DMS153 treated with DMSO at 0.1 percent for 48 hours (cell line): Measurements from ENCODE around the gene TFAP2C.
"Not testable (repeated sequence)": the region's sequence is repeated elsewhere in the genome, so short reads cannot be mapped to it uniquely, and the experiment has no call there.

Experiments used
- DNase-seq: peaks from one replicate; lab custom pipeline; 2025; ENCODE audit not compliant: unreplicated experiment; lab: John Stamatoyannopoulos, UW

TFAP2C gene

DNA sequence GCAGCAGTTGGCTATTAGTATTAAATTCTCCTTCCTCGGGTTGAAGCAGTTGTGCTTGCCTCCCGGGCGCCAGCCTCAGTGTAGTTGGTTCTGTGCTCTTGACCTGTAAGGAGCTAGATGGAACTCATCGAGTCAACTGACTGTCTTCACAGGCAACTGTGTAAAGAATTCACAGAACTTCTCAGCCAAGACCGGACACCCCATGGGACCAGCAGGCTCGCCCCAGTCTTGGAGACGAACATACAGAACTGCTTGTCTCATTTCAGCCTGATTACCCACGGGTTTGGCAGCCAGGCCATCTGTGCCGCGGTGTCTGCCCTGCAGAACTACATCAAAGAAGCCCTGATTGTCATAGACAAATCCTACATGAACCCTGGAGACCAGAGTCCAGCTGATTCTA is 8.5 kb downstream of the TFAP2C start:
- DNase-seq = no peak

GRCh38 chr20:56646599-56646998 is 17.5 kb downstream of the TFAP2C start:
- DNase-seq = no peak

- DNase-seq = no peak
Observed at GRCh38 chr20:56653211-56653610, 24.1 kb downstream of the TFAP2C start.

- no peak for DNase-seq
Observed at GRCh38 chr20:56656632-56657031, 27.5 kb downstream of the TFAP2C start.

DNA sequence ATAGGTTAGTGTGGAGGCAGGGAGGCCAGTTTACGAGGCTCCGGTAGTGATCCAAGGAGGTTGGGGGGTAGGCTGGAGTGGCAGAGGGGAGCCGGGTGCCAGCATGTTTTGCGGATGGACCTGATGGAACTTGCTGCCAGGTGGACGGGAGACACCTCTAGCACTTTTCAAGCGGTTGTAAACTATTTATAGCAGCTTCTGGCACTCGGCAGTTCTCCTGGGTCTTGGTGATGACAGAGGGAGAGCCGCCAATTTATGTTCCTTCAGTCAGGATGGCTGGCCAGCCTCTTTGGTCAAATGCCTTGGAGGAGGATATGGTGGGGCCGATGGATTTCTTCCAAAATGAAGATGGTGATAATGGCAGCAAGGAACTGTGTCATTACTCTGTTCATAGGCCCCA is 28.8 kb downstream of the TFAP2C start:
- DNase-seq = no peak

GRCh38 chr20:56658341-56658947 is 29.3 kb downstream of the TFAP2C start:
- DNase-seq = not testable (repeated sequence)

DNA sequence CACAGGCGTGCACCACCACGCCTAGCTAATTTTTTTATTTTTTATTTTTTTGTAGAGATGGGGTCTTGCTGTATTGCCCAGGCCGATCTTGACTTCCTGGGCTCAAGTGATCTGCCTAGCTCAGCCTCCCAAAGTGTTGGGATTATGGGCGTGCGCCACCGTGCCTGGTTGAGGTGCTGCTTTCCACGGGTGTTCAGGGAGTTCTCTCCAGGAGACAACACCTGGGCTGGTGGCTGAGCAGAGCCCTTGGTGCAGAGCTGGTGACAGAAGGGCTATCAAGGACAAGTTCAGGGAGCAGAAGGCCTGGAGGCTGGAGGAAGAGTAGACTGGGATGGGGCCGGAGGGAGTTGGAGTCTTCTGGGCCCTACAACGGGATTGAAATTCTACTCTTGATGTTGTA is 34.6 kb downstream of the TFAP2C start:
- DNase-seq = no peak

- DNase-seq = no peak
Observed at GRCh38 chr20:56664796-56665195, 35.7 kb downstream of the TFAP2C start.

DNA sequence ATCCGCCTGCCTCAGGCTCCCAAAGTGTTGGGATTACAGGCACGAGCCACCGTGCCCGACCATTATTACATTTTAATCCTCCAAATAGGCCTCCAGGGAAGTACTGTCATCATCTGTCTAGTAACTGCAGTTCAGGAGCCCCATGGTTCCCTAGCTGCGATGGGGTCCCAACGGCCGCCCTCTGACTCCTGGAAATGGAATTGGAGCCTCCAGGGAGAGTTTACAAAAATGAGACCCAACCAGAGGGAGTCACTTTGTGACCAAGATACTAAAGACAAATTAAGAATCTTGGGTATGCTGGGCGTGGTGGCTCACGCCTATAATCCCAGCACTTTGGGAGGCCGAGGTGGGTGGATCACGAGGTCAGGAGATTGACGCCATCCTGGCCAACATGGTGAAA is 36.7 kb downstream of the TFAP2C start:
- no peak for DNase-seq

DNA sequence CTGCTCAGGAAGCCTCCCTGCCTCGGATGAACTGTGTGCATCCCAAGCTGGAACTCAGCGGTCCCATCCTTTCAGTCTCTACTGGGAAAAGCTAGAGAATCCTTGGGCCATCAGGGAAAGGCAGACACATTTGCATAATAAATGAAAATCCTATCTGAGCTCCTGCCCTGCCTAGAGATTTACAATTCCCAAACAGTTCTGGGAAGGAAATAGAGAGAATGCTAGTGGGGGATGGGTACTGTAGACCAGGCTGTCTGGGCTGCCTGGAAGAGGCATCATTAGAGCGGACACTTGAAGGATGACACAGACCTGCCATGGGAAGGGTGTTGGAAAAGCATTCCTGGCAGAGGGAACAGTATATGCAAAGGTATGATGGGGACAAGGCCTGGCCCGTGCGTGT is 44.3 kb downstream of the TFAP2C start:
- DNase-seq = no peak

DNA sequence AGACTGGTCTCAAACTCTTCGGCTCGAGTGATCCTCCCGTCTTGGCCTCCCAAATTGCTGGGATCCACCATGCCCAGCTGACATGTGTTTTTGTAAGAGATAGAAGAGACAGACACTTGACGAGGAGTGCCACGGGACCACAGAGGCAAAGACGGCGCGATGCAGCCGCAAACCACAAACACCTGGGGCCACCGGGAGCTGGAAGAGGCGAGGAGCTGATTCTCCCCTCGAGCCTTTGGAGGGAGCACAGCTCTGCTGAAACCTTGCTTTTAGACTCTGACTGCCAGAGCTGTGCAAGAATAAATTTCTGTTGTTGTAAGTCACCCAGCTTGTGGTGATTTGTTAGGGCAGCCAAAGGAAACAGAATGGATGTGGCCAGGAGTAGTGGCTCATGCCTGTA is 46.9 kb downstream of the TFAP2C start:
- no peak for DNase-seq

DNA sequence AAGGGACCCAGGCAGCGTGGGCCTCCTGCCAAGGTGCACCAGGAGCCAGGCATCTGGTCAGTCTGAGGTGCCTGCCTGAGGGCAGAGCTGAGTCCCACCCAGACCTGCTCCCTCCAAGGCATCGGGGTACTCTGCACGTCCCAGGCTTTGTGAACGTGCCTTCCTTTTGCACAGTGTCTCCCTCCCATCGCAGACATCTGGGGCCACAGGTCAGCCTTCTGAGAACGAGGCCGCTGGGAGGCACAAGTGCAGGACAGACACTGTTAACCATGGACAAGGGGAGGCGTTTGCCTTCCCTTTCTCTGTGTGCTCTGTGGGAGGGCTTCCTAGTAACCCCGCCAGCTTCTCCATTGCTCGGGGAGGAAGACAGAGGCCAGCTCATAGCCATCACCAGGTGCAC is 47.6 kb downstream of the TFAP2C start:
- DNase-seq = no peak

- DNase-seq = no peak
Observed at GRCh38 chr20:56683077-56683865, 54.2 kb downstream of the TFAP2C start.

DNA sequence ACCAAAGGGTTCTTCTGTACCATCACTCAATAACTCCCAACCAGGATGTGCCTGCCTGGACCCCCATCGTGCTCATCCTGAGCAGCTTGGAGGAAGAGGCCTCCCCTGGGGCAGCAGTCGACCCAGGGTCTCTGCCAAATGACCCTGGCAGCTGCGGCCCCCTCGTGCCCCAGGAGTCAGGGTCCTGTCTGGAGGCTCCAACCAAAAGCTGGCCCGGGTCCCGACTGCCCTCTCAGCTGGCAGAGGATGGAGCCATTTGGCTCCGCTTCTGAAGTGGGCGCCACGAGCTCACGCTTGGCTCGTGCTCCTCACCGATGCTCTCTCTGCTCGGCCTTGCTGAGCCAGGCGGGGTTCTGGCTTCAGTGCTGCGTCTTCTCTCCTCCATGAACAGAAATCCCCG is 56.8 kb downstream of the TFAP2C start:
- no peak for DNase-seq

GRCh38 chr20:56687061-56687460 is 58.0 kb downstream of the TFAP2C start:
- DNase-seq = no peak

- DNase-seq = no peak
Observed at GRCh38 chr20:56688106-56688505, 59.0 kb downstream of the TFAP2C start.
